Thymus (tissue), 11 donors: ENCODE data around the gene PRG2. TPM values are rescaled to one million over a fixed set of nuclear protein-coding genes. Genes with fewer than 3 reads are reported as not detected.
A peak's percentile ranks its signal among the peaks of the same experiment; 100 is the strongest.

Experiments
- DNase-seq, 9 donors: peaks; one replicate each; pipeline ENCODE4 v3.0.0-alpha.2; 2013; ENCODE audit warnings: low spot score in 9 of 9, low read depth in 6 of 9, missing footprints in 1 of 9
- H3K27ac ChIP-seq, 2 donors: one replicate each; pipeline ENCODE4 v1.5.1; 2013; ENCODE audit warnings: control low read depth in 1 of 2, low read depth in 1 of 2, low read length in 1 of 2, mild to moderate bottlenecking in 1 of 2, moderate library complexity in 1 of 2
- H3K27me3 ChIP-seq, 2 donors: one replicate each; pipeline ENCODE4 v1.5.1; 2013; ENCODE audit warnings: low read length in 1 of 2; ENCODE audit not compliant: control insufficient read depth in 2 of 2, insufficient read depth in 1 of 2
- H3K36me3 ChIP-seq, 2 donors: one replicate each; pipeline ENCODE4 v1.5.1; 2013; ENCODE audit warnings: low read length in 1 of 2, mild to moderate bottlenecking in 1 of 2, moderate library complexity in 1 of 2; ENCODE audit not compliant: control insufficient read depth in 2 of 2, insufficient read depth in 2 of 2
- H3K4me1 ChIP-seq, 2 donors: one replicate each; pipeline ENCODE4 v1.5.1; 2013; ENCODE audit warnings: low read length in 2 of 2; ENCODE audit not compliant: control insufficient read depth in 2 of 2, insufficient read depth in 2 of 2
- H3K4me3 ChIP-seq, 2 donors: one replicate each; pipeline ENCODE4 v1.5.1; 2013; ENCODE audit warnings: low read length in 2 of 2, control low read depth in 1 of 2, mild to moderate bottlenecking in 1 of 2
- H3K9me3 ChIP-seq, 2 donors: one replicate each; pipeline ENCODE4 v1.5.1; 2013; ENCODE audit warnings: low read length in 1 of 2, mild to moderate bottlenecking in 1 of 2; ENCODE audit not compliant: control insufficient read depth in 2 of 2, insufficient read depth in 1 of 2
- WGBS: extraction: QIAGEN DNeasy Blood & Tissue Kit; methylation state at CpG from one replicate; pipeline ENCODE4 v1.1.7; 2013; 5-methylcytosine and 5-hydroxymethylcytosine counted together
- polyA plus RNA-seq: library from polyadenylated mRNA; stranded (reverse); fragments of 200-250 nt; gene quantifications from one replicate; pipeline ENCODE4 v1.2.3, GENCODE V29; 2013
- total RNA-seq: library from RNA; stranded (reverse); fragments of 120-200 nt; gene quantifications from one replicate; pipeline ENCODE4 v1.2.4, GENCODE V29; 2013
- donor health status: healthy.

The PRG2 gene
- total and polyA plus RNA-seq, 2 donors: 14.6 to 212 TPM

DNA sequence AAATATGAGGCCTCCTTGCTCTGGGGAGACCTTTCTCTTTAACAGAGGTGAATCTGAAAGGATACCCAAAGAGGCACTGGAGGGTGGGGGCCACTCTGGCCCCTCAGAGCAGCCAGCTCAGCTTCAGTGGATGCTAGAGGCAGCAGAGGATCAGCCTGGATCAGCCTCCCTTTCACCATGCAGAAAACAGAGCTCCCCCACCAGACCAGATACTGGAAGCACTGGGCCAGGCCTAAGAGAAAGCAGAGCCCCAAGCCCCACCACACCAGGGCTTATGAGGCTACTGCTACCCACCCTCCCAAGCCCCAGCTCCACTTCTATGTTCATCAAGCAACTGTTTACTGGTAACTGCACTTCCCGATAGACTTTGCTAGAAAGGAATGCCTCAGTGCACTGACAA is 40.5 kb upstream of the PRG2 start:
- no peaks in the 10 kb centered on the region for H3K9me3 ChIP-seq
- peaks cover 0 to 1% of the 10 kb centered on the region in 2 donors for H3K36me3 ChIP-seq
- WGBS: 95% methylated on average over 1 of the region's 1 CpG
- H3K27me3 ChIP-seq: no peaks in the 10 kb centered on the region
- no peak for DNase-seq
- no peak overlapping the region for H3K27ac ChIP-seq
- H3K4me1 ChIP-seq: peaks cover 11 to 17% of the 10 kb centered on the region in 2 donors
- no peak overlapping the region for H3K4me3 ChIP-seq

DNA sequence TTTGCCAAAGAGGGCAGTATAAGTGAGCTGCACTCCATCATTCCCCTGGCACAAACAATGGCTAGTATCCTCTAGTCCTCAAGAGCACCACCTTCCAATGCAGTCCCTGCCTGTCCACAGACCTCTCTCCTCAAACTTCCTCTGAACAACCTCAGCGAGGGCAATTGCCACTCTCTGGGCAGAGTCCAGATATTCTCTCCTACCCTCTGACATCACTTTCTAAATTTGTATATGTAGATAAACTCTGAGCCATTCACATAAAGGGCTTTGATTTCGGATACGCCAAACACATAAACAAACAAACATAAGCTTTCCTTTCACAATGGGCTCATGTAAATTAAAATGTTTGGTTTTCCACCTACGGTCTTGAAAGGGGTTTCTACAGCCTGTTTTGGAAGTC is 39.5 kb upstream of the PRG2 start:
- Histone ChIP-seq H3K4me3 (no peak overlapping the region), H3K27me3 (no peaks in the 10 kb centered on the region), H3K9me3 (no peaks in the 10 kb centered on the region), H3K4me1 (peaks cover 20 to 27% of the 10 kb centered on the region in 2 donors), H3K36me3 (peaks cover 0 to 2% of the 10 kb centered on the region in 2 donors), H3K27ac (no peak overlapping the region)
- no peak for DNase-seq
- WGBS: 83% methylated on average over 4 of the region's 4 CpGs

DNA sequence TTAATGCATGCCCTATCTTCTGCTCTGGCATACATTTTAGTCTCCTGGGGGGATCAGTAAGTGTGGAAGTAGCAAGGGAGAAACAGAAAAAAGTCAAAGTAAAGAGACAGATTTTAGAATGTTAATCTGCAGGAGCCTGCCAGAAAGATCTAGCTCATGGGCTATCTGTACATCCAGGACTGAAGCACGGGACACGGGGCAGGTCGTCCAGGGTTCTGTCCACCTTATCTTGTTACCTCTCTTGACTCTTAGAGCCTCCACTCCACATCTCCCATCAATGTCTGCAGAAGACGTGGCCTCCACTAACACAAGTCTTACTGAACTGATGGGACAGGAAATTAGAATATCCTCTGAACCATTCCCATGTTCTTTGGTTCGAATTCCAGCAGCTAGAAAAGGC is 38.2 kb upstream of the PRG2 start:
- DNase-seq: no peak
- H3K27ac ChIP-seq: no peak overlapping the region
- WGBS: 95% methylated on average over 5 of the region's 5 CpGs
- H3K9me3 ChIP-seq: no peaks in the 10 kb centered on the region
- H3K4me1 ChIP-seq: peaks cover 32 to 40% of the 10 kb centered on the region in 2 donors
- peaks cover 4 to 11% of the 10 kb centered on the region in 2 donors for H3K36me3 ChIP-seq
- H3K4me3 ChIP-seq: no peak overlapping the region
- no peaks in the 10 kb centered on the region for H3K27me3 ChIP-seq

DNA sequence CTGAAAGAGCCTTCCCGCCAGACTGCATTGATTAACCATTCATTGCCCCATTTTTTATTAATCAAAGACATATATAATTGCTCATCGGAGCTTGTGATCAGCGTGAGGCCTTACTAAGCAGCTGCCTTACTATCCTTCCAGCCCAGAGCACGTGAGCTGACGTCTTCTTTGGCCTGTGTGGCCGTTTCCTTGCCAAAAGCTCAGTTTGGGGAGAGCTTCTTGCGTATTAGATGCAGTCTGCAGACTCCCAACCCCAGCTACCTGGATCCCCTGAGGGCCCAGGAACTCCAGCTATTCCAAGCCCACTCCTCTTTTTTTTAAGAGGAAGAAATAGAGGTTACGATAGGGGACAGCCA is 37.3 kb upstream of the PRG2 start:
- Histone ChIP-seq H3K4me3 (no peak overlapping the region), H3K27ac (peak overlapping the region in 1 of 2 donors; percentile 26), H3K9me3 (no peaks in the 10 kb centered on the region), H3K4me1 (peaks cover 32 to 40% of the 10 kb centered on the region in 2 donors), H3K36me3 (peaks cover 5 to 12% of the 10 kb centered on the region in 2 donors), H3K27me3 (no peaks in the 10 kb centered on the region)
- no peak for DNase-seq
- 98% methylated on average over 8 of the region's 8 CpGs for WGBS

DNA sequence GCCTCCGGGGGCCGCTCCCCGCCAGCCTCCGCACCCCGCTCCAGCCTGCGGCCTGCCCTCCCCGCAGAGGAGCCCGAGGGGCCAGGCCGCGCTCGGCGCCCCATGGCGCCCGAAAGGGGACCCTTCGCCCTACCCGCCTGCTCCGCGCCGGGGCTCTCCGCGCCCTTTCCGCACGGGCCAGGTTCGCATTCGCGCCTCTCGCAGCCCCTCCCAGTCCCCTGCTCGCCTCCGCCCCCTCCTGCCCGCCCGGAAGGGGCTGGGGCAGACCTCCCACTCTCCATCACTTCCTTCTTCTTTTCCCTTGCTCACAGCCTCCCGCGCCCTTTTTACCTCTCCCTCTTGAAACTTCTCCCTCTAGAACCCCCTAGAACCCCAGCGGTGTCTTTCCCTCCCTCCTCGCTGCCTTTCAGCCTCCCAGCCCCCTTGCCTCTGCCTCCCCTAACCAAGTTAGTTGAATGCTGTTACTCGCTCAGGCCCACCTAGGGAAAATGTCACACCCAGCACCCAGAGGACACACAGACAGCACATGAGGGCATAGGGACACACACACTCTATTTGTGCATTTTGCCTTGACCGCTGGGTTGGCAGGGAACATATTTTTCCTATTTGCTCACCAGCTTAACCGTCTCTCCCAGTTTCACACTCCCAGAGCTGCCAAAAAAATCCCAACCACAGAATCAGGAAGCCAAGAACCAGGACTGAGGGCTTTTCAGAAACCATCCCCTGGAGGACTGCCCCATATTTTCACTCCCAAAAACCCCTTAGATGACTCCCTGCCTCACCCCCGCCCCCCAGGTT is 36.7 kb upstream of the PRG2 start, which contains the start of gene SLC43A3:
SLC43A3 (minus strand) TSS at position 193 of the 798 bp plus-strand sequence. CDS start 949 bp downstream, outside the sequence.
- WGBS: 7% methylated on average over 39 of the region's 39 CpGs

DNA sequence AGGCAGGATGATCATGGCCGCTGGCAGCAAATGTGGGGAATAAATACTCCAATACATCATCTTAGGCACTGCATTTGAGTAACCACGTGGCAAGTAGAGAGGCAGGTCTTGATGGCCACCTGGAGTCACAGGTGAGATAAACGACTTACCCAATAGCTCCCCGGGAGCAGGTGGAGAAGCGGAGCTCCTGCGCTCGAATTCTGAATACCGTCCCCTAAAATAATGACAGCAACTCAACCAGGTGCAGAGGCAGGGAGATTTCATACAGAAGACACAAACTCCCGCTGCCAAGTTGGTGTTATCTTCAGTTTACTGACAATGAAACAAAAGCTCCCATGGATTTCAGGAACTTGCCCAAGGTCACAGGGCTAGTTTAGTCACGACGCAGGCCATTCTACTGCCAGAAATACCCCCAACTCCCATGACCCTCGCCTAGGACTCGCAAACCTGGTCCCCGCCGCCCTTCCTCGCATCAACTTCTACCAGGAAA is 36.0 kb upstream of the PRG2 start:
- H3K9me3 ChIP-seq: no peaks in the 10 kb centered on the region
- H3K4me3 ChIP-seq: peak overlapping the region; percentile 62 to 63
- no peaks in the 10 kb centered on the region for H3K27me3 ChIP-seq
- 10% methylated on average over 16 of the region's 16 CpGs for WGBS
- H3K36me3 ChIP-seq: peaks cover 8 to 16% of the 10 kb centered on the region in 2 donors
- DNase-seq: peak in 2 of 9 donors; percentile 15 to 20
- H3K27ac ChIP-seq: peak overlapping the region; percentile 75 to 84
- peaks cover 32 to 40% of the 10 kb centered on the region in 2 donors for H3K4me1 ChIP-seq

More for the DNA sequence above, 36.7 kb upstream of the PRG2 start, which contains the start of gene SLC43A3:
- Histone ChIP-seq H3K4me3 (peak within 1 kb of the TSS; percentile 62 to 63), H3K27me3 (no peaks in the 10 kb centered on the region), H3K36me3 (peaks cover 5 to 12% of the 10 kb centered on the region in 2 donors), H3K9me3 (no peaks in the 10 kb centered on the region), H3K27ac (peak within 1 kb of the TSS; percentile 75 to 84), H3K4me1 (peaks cover 32 to 40% of the 10 kb centered on the region in 2 donors)
- DNase-seq: peak in 8 of 9 donors; percentile 22 to 82 (median 51)

DNA sequence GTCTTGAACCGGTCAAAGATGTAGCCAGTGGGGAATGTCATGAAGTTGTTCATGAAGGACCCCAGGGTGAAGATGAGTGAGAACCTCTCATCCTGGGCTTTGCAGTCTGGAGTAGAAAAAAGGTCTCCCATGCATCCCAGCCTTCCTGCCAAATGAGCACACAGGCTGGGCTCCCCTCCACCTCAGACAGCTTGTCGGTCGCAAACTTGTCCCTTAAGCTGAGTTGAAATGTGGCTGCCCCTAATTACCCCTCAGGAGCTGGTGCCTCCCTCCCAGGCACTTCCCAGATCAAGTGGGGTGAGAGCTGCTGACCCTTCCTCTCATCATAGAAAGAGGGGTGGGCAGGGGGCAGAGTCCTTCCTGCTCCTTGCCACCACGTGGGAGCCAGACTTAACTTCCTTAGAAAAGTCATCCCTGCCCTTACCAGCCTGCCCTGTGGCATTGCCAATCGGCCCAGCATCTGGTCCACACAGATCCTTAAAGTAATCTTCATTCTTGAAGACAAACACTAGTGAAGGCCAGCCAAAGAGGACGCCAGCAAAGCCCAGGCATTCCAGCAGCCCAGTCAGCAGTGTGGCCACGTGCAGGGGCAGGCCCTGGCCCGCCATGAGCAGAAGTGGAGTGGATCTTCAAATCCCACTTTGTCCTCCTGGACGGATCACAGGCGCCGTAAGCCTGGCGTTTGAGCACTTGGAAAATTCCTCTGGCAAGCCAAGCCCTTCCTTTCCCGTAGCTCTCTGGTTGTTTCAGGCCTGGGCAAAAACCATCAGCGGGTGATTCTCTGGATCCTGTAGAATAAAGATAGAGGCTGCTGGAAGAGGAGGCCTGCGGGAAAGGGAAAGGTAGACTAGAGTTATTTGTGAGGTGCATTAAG is 35.4 kb upstream of the PRG2 start:
- Histone ChIP-seq H3K27ac (peak overlapping the region; percentile 75 to 78), H3K36me3 (peaks cover 15 to 23% of the 10 kb centered on the region in 2 donors), H3K4me3 (peak overlapping the region; percentile 62 to 63), H3K27me3 (no peaks in the 10 kb centered on the region), H3K4me1 (peaks cover 32 to 40% of the 10 kb centered on the region in 2 donors), H3K9me3 (no peaks in the 10 kb centered on the region)
- WGBS: 75% methylated on average over 15 of the region's 15 CpGs
- no peak for DNase-seq

DNA sequence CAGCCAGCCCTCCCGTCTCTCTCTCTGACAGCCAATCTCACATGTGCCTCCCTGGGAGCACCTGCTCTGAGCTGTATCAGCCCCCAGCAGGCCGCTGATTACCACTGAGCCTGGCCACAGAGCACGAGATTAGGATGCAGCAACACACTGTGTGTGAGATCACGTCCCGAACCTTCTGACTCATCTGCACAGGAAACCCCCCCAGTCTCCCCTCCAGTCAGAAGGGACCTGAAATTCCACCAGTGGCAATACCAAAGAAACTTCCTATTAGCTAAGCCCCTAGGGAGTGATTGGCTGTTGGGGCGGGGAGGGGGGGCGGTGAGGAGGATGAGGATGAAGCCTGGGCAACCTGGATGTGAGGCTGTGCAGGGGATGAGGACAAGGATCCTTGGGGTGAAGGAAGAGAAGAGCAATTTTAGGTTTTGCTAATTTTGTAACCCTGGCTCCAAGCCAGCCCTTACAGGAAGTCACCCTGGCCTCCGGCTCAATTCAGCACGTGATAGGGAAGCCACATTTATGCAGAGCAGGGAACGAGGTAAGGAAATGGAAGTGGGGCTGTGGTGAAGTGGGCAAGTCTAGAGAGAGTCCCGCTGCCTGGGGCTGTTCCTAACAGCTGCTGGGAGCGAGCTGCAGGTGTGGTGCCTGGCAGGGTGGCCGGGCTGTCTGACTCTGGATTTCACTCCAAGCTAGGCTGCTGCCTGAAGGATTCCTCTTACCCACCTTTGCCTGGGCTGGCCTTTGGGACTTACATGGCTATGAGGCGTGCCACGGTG is 34.5 kb upstream of the PRG2 start:
- Histone ChIP-seq H3K9me3 (no peaks in the 10 kb centered on the region), H3K36me3 (peaks cover 22 to 29% of the 10 kb centered on the region in 2 donors), H3K27me3 (no peaks in the 10 kb centered on the region), H3K4me3 (peak overlapping the region; percentile 19 to 63), H3K27ac (peak overlapping the region; percentile 54 to 81), H3K4me1 (peaks cover 32 to 40% of the 10 kb centered on the region in 2 donors)
- peak in 7 of 9 donors; percentile 30 to 83 (median 61) for DNase-seq
- 12% methylated on average over 15 of the region's 15 CpGs for WGBS
